Measurements from ENCODE around the gene SPOCD1. TPM values are rescaled to one million over a fixed set of nuclear protein-coding genes. Genes with fewer than 3 reads are reported as not detected.

The SPOCD1 gene
- total RNA-seq, 4 donors from 2014 or later = 0.22 to 1.6 (median 0.96) TPM; not detected in 1

- peak overlapping the region in 2 of 3 donors; percentile 64 to 81 for H3K27ac ChIP-seq
- no peaks in the 10 kb centered on the region for H3K36me3 ChIP-seq
- WGBS, 2 donors = 24 to 46% methylated on average over 2 to 21 of the region's 26 CpGs
- intact Hi-C loops (cut with DNase I) = loop anchor here (2.0 to 10.0 kb wide), 4 partner anchors 72 to 395 kb away; no protein-coding TSS in a partner anchor
- H3K27me3 ChIP-seq = no peaks in the 10 kb centered on the region
- TF ChIP-seq POLR2A (IDR thresholded peaks at IDR 0.05) = no peak
- peak; percentile 73 to 99 (median 92) for TF ChIP-seq CTCF (IDR thresholded peaks at IDR 0.05)
- H3K4me1 ChIP-seq = peaks cover 0 to 4% of the 10 kb centered on the region in 2 donors
- peak; percentile 95 to 96 for DNase-seq
- H3K4me3 ChIP-seq (replicated peaks in 1 of 3) = peak overlapping the region in 1 of 3 donors; percentile 46
- no peaks in the 10 kb centered on the region for H3K9me3 ChIP-seq
Observed at GRCh38 chr1:31789259-31790065, 26.4 kb downstream of the SPOCD1 start.

DNA sequence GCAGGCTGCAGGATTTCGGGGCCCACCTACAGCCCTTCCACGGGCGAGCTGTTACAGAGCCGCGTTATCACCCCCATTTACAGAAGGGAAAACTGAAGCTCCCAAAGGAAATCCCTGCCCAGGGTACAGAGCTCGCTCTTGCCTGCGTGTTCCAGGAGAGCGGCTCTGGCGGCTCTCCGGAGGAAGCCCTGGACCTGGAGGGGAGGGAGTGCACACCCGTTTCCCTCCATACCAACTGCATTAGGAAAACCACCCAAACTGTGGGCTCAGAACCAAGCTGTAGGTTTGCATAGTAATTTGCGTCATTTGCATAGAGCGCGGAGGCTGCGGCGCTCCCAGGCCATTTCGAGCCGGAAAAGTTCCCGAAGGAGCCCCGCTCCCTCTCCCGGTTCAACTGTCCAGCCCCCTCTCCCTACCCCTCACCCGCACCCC is 27.0 kb downstream of the SPOCD1 start:
- no peak for DNase-seq
- peak overlapping the region; percentile 64 to 81 (median 75) for H3K27ac ChIP-seq
- peaks cover 0 to 4% of the 10 kb centered on the region in 2 donors for H3K4me1 ChIP-seq
- H3K4me3 ChIP-seq (replicated peaks in 1 of 3) = peak overlapping the region in 2 of 3 donors; percentile 38 to 46
- no peaks in the 10 kb centered on the region for H3K36me3 ChIP-seq
- TF ChIP-seq CTCF (IDR thresholded peaks at IDR 0.05) (no peak), POLR2A (IDR thresholded peaks at IDR 0.05) (no peak)
- intact Hi-C loops (cut with DNase I) = no loop called here
- WGBS, 2 donors = 0% methylated on average over 6 to 17 of the region's 22 CpGs
- H3K9me3 ChIP-seq = no peaks in the 10 kb centered on the region
- no peaks in the 10 kb centered on the region for H3K27me3 ChIP-seq

DNA sequence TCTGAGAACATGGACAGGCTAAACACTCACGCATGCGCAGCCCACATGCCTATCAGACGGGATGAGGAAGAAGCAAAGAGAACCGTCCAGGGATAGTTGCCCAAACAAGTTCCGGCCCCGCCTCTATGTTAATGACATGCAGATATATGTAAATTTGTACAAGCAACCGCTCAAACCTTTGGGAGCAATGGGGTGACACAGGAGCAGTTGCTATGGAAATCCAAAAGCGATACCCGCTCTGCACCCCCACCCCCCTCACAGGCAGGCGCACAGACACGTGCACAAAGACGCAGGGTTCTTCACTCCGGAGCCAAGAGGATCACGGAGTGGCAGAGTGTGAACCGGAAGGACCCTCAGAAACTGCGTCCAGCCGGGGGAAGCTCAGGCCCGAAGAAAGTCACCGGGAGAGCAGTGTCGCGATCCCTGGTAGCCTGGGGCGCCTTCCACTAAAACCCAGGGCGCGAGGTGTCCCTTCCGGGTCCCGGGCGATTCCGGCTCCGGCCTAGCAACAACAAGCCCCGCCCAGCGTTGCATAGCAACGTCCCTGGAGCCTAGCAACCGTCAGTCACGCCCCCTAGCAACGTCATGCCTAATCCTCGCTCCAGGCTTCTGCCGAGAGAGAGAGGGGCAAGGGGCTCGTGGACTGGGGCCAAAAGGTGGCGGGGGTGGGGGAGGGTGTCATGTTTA is 27.5 kb downstream of the SPOCD1 start:
- no peaks in the 10 kb centered on the region for H3K27me3 ChIP-seq
- no peaks in the 10 kb centered on the region for H3K36me3 ChIP-seq
- intact Hi-C loops (cut with DNase I) = no loop called here
- H3K27ac ChIP-seq = peak overlapping the region; percentile 64 to 81 (median 75)
- peak overlapping the region in 2 of 3 donors; percentile 38 to 46 for H3K4me3 ChIP-seq (replicated peaks in 1 of 3)
- 6 to 10% methylated on average over 29 of the region's 39 CpGs for WGBS, 2 donors
- peaks cover 0 to 4% of the 10 kb centered on the region in 2 donors for H3K4me1 ChIP-seq
- DNase-seq = peak; percentile 86 to 88
- TF ChIP-seq CTCF (IDR thresholded peaks at IDR 0.05) = no peak
- peak in 1 of 2 donors; percentile 43 for TF ChIP-seq POLR2A (IDR thresholded peaks at IDR 0.05)
- no peaks in the 10 kb centered on the region for H3K9me3 ChIP-seq

DNA sequence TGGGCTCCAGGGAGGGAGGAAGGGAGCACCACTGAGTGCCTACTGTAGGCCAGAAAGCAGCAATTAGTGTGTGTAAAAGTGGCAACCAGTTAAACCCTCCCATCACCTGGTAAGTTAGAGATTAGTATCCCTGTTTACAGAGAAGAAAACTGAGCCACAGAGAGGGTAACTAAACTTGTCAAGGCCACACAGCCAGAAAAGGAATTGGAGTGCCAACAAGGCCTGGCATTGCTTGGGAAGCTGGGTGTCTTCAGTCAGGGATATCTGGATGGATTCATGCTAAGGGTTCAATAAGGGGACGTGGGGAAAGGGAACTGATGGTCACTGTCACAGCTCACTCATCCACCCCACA is 28.1 kb downstream of the SPOCD1 start:
- WGBS, 2 donors = 64 to 69% methylated on average over 1 of the region's 1 CpG
- TF ChIP-seq CTCF (IDR thresholded peaks at IDR 0.05) (no peak), POLR2A (IDR thresholded peaks at IDR 0.05) (no peak)
- Histone ChIP-seq H3K4me3 (replicated peaks in 1 of 3) (no peak overlapping the region), H3K4me1 (peaks cover 0 to 4% of the 10 kb centered on the region in 2 donors), H3K27ac (peak overlapping the region; percentile 15 to 75 (median 64)), H3K9me3 (no peaks in the 10 kb centered on the region), H3K36me3 (no peaks in the 10 kb centered on the region), H3K27me3 (no peaks in the 10 kb centered on the region)
- no peak for DNase-seq
- intact Hi-C loops (cut with DNase I) = no loop called here
